Measurements from ENCODE around the gene TUSC2. TPM values are rescaled to one million over a fixed set of nuclear protein-coding genes. Genes with fewer than 3 reads are reported as not detected.

Gene TUSC2
- total and polyA plus RNA-seq, 9 of the 15 experiments (the other 6 are each of a cell fraction or from before 2014, with no cell fraction given): 2.8 to 67.5 (median 25.8) TPM

- peak; percentile 34; the same call in 1 of the 2 replicates for TF ChIP-seq POLR2G (IDR thresholded peaks at IDR 0.05; ENCODE audit: low read depth, low read length)
- TF ChIP-seq, protein P1, sequence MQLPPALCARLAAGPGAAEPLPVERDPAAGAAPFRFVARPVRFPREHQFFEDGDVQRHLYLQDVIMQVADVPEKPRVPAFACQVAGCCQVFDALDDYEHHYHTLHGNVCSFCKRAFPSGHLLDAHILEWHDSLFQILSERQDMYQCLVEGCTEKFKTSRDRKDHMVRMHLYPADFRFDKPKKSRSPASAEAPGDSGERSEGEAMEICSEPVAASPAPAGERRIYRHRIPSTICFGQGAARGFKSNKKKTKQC (CRISPR knock-in tag; IDR thresholded peaks at IDR 0.05): no peak
- TF ChIP-seq NRF1 (conservative IDR thresholded peaks at IDR 0.05 in 1 of 2, IDR thresholded peaks at IDR 0.05 in 1 of 2): peak; percentile 90 to 91
- TF ChIP-seq ZNF699 (CRISPR knock-in tag; IDR thresholded peaks at IDR 0.05; ENCODE audit: insufficient replicate concordance): no peak
- TF ChIP-seq ZNF212 (CRISPR knock-in tag; IDR thresholded peaks at IDR 0.05): no peak
- peak; percentile 82; the same call in 1 of the 2 replicates for TF ChIP-seq RFX1 (IDR thresholded peaks at IDR 0.05)
Measured at GRCh38 chr3:50345586-50346234, 17.7 kb upstream of the TUSC2 start, which contains the start of gene ZMYND10 (continued).

GRCh38 chr3:50345008-50345407, 17.0 kb upstream of the TUSC2 start:
- POLR2A ChIA-PET: interaction anchor here (0.6 to 0.7 kb wide), 2 partner anchors 116 to 255 kb away, joined by 3 read pairs; no protein-coding TSS in a partner anchor
- peaks cover 19% of the 10 kb centered on the region for H3K79me2 ChIP-seq (ENCODE audit: control insufficient read depth, insufficient read depth, low read length)
- H3K27me3 ChIP-seq (ENCODE audit: control insufficient read depth in 2 of 2, insufficient read depth in 2 of 2, low read length in 2 of 2): no peaks in the 10 kb centered on the region
- CTCF ChIA-PET (ENCODE audit: low intra/inter-chr PET ratio): interaction anchor here (0.7 kb wide), 1 partner anchor 231 kb away, joined by 3 read pairs; no protein-coding TSS in a partner anchor
- H3K4me2 ChIP-seq (ENCODE audit: insufficient read depth, low read length): no peak overlapping the region
- H3K4me1 ChIP-seq (replicated peaks in 1 of 2; ENCODE audit: control insufficient read depth in 2 of 2, insufficient read depth in 2 of 2, low read length in 2 of 2): peaks cover 18 to 54% of the 10 kb centered on the region in 2 experiments; a peak in 4 of 5 replicates
- no peak for FAIRE-seq
- no peak overlapping the region for H3K27ac ChIP-seq (ENCODE audit: extremely low read depth, low read depth, low read length)
- no TSS peak for BruUV-seq (replicated peaks)
- H3K9me3 ChIP-seq (replicated peaks; ENCODE audit: control insufficient read depth, insufficient read depth, low read depth, low read length): no peaks in the 10 kb centered on the region; the same call in 1 of the 2 replicates
- H3K36me3 ChIP-seq (ENCODE audit: control insufficient read depth, insufficient read depth, low read length): peaks cover 19% of the 10 kb centered on the region; the same call in 2 of the 3 replicates
- DNase-seq (ENCODE audit: extremely low read depth in 1 of 4, low spot score in 3 of 4): no peak
- peak overlapping the region in 1 of 2 experiments; percentile 70; a peak in 1 of 4 replicates for H3K9ac ChIP-seq (ENCODE audit: insufficient read depth in 1 of 2, low read depth in 2 of 2, low read length in 2 of 2)
- no peak overlapping the region for H3K4me3 ChIP-seq
- 89% methylated on average over 6 of the region's 8 CpGs for WGBS (ENCODE audit: insufficient coverage, low coverage, missing lambda C conversion rate)
- H4K20me1 ChIP-seq (replicated peaks; ENCODE audit: control insufficient read depth, insufficient read depth, low read length): no peaks in the 10 kb centered on the region
- in situ Hi-C loops (cut with MboI): no loop called here
- ATAC-seq: no peak
- peaks cover 3% of the 10 kb centered on the region for H3K9me1 ChIP-seq (ENCODE audit: control insufficient read depth, insufficient read depth, low read length)
- no peak overlapping the region for H2AFZ ChIP-seq (ENCODE audit: low read depth, low read length)
- intact Hi-C loops (cut with micrococcal nuclease): loop anchor here (5.0 kb wide), 1 partner anchor 197 kb away; no protein-coding TSS in a partner anchor
- TF ChIP-seq ZNF121 (CRISPR knock-in tag; conservative IDR thresholded peaks at IDR 0.05): no peak
- no peak for TF ChIP-seq ZNF655 (CRISPR knock-in tag; IDR thresholded peaks at IDR 0.05)
- no peak for TF ChIP-seq ZNF589 (CRISPR knock-in tag; IDR thresholded peaks at IDR 0.05; ENCODE audit: low read depth)
- no peak for TF ChIP-seq GATA2 (CRISPR knock-in tag; IDR thresholded peaks at IDR 0.05)
- no peak for TF ChIP-seq SAP30 (IDR thresholded peaks at IDR 0.05; ENCODE audit: borderline replicate concordance, insufficient read depth, low read depth, low read length, poor library complexity, severe bottlenecking)
- no peak for TF ChIP-seq ZNF124 (CRISPR knock-in tag; IDR thresholded peaks at IDR 0.05)
- TF ChIP-seq YBX1 (IDR thresholded peaks at IDR 0.05): no peak
- no peak for TF ChIP-seq ZNF57 (CRISPR knock-in tag; IDR thresholded peaks at IDR 0.05)
- TF ChIP-seq JUNB (CRISPR knock-in tag; conservative IDR thresholded peaks at IDR 0.05): no peak
- no peak for TF ChIP-seq ZNF668 (CRISPR knock-in tag; IDR thresholded peaks at IDR 0.05)
- TF ChIP-seq DMBX1 (CRISPR knock-in tag; IDR thresholded peaks at IDR 0.05; ENCODE audit: borderline replicate concordance): no peak
